SK-N-MC (cell line): ENCODE measurements around the gene ZBTB21.

Source experiments
- EZH2 ChIP-seq: fragments of 200-600 bp; sonication (generic); IDR thresholded peaks from one replicate; pipeline ENCODE4 v1.6.1; 2017; ENCODE audit warnings: antibody characterized with exemption
- POLR2AphosphoS5 ChIP-seq: IDR thresholded peaks from 2 replicates; pipeline ENCODE4 v1.6.1; 2012; ENCODE audit warnings: mild to moderate bottlenecking, low read depth, low read length, borderline replicate concordance

DNA sequence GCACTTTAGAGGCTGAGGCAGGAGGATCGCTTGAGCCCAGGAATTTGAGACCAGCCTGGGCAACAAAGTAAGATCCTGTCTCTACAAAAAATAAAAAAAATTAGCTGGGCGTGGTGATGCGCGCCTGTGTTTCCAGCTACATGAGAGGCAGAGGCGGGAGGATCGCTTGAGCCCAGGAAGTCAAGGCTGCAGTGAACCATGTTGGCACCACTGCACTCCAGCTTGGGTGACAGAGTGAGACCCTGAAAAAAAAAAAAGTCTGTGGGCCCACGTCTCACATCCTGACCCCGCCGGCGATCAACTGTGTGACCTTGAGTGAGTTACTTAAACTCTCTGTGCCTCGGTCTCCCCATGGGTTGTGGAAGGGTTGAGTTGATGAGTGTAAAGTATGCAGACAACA lies 12.7 kb upstream of the ZBTB21 start:
- TF ChIP-seq POLR2AphosphoS5 (no peak), EZH2 (no peak)
